GM12801 (cell line): ENCODE measurements around the gene GAL3ST2.

ENCODE experiments used
- TF ChIP-seq, protein P1 (sequence below): IDR thresholded peaks from one replicate; pipeline ENCODE4 v1.5.1; 2011; ENCODE audit warnings: control low read depth; ENCODE audit not compliant: insufficient read length; ENCODE audit errors: extremely low read depth

GAL3ST2 gene

DNA sequence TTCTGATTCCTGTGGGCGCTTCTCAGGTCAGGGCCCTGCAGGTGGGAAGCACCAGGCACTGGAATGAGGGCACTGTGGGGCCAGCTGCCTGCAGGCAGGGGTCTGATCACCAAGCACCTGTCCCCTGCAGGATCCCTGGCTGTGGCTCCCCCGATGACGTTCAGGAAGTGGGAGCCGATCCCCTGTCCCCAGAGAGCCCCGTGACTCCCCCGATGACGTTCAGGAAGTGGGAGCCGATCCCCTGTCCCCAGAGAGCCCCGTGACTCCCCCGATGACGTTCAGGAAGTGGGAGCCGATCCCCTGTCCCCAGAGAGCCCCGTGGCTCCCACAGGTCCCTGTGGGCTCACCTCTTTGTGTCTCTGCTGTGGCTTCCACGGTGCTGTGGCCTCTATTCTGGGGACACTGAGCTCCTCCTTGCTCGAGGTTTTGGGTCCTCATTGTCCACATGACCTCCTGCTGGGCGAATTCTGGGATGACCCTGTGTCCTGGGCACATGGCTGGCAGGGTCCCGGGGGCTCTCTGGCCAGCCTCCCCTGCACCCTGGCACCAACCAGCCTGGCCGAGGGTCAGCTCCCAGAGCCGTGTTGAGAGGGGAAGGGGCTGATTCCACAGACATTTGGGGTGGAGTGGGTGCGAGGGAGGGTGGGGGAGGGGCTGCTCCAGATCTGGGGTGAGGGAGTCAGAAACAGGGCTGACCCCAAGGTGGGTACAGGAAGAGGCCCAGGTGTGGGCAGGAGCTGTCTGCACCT is 37.2 kb downstream of the GAL3ST2 start:
- TF ChIP-seq, protein P1, sequence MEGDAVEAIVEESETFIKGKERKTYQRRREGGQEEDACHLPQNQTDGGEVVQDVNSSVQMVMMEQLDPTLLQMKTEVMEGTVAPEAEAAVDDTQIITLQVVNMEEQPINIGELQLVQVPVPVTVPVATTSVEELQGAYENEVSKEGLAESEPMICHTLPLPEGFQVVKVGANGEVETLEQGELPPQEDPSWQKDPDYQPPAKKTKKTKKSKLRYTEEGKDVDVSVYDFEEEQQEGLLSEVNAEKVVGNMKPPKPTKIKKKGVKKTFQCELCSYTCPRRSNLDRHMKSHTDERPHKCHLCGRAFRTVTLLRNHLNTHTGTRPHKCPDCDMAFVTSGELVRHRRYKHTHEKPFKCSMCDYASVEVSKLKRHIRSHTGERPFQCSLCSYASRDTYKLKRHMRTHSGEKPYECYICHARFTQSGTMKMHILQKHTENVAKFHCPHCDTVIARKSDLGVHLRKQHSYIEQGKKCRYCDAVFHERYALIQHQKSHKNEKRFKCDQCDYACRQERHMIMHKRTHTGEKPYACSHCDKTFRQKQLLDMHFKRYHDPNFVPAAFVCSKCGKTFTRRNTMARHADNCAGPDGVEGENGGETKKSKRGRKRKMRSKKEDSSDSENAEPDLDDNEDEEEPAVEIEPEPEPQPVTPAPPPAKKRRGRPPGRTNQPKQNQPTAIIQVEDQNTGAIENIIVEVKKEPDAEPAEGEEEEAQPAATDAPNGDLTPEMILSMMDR, result no peak

DNA sequence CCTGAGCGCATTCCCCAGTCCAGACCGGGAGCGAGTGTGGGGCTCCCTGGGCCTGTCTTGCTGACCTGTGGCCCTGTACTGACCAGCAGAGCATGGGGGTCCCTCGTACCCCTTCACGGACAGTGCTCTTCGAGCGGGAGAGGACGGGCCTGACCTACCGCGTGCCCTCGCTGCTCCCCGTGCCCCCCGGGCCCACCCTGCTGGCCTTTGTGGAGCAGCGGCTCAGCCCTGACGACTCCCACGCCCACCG is 37.7 kb downstream of the GAL3ST2 start:
- TF ChIP-seq, protein P1, result no peak

DNA sequence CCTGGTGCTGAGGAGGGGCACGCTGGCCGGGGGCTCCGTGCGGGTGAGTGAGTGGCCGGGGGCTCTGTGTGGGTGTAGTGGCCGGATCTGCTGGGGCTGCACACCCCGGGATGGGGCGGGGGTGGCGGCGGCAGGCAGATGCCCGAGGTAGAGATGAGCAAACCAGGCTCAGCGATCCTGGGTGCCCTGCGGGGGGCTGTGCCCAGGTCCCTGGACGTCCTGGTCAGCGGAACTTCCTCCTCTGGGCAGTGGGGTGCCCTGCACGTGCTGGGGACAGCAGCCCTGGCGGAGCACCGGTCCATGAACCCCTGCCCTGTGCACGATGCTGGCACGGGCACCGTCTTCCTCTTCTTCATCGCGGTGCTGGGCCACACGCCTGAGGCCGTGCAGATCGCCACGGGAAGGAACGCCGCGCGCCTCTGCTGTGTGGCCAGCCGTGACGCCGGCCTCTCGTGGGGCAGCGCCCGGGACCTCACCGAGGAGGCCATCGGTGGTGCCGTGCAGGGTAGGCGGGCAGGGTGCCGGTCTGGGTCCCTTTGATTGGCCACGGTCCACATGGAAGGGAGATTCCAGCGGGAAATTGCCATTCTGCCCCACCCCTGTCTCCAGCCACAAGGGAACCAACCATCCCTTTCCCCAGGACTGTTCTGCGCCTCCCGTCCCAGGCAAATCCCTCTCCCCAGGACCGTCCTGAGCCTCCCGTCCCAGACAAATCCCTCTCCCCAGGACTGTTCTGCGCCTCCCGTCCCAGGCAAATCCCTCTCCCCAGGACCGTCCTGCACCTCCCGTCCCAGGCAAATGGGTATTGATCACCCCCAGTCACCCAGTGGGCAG is 38.2 kb downstream of the GAL3ST2 start:
- TF ChIP-seq, protein P1, result no peak

DNA sequence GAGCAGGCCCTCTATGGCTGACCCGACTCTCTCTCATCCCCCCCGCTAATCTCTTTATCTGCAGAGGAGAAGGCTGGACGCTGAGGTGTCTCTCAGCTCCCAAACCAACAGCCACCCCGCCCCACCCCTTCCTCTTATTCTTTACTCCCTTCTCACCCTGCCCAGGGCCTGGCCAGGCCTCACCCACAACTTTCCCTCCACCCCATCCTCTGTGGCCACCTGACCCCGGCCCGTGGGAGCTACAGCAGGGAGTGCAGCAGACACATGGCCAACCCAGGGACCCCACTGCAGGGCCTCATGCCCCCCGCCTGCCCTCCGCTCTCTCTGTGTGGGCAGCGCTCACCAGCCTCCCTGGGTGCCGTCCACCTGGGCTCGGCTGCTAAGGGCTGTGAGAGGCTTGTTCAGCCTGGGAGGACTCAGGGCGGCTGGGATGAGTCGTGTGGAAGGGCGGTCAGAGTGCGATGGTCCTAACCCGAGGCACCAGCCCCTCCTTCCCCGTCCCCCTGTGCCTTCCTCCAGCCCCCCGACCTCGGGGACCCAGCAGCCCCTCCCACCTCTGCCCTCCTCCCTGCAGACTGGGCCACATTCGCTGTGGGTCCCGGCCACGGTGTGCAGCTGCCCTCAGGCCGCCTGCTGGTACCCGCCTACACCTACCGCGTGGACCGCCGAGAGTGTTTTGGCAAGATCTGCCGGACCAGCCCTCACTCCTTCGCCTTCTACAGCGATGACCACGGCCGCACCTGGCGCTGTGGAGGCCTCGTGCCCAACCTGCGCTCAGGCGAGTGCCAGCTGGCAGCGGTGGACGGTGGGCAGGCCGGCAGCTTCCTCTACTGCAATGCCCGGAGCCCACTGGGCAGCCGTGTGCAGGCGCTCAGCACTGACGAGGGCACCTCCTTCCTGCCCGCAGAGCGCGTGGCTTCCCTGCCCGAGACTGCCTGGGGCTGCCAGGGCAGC is 39.1 kb downstream of the GAL3ST2 start:
- TF ChIP-seq, protein P1, result no peak

DNA sequence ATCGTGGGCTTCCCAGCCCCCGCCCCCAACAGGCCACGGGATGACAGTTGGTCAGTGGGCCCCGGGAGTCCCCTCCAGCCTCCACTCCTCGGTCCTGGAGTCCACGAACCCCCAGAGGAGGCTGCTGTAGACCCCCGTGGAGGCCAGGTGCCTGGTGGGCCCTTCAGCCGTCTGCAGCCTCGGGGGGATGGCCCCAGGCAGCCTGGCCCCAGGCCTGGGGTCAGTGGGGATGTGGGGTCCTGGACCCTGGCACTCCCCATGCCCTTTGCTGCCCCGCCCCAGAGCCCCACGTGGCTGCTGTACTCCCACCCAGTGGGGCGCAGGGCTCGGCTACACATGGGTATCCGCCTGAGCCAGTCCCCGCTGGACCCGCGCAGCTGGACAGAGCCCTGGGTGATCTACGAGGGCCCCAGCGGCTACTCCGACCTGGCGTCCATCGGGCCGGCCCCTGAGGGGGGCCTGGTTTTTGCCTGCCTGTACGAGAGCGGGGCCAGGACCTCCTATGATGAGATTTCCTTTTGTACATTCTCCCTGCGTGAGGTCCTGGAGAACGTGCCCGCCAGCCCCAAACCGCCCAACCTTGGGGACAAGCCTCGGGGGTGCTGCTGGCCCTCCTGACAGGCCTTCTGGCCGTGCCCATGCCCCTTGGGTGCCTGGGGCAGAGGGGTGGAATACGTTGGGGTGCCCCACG is 40.0 kb downstream of the GAL3ST2 start:
- TF ChIP-seq, protein P1, result no peak

DNA sequence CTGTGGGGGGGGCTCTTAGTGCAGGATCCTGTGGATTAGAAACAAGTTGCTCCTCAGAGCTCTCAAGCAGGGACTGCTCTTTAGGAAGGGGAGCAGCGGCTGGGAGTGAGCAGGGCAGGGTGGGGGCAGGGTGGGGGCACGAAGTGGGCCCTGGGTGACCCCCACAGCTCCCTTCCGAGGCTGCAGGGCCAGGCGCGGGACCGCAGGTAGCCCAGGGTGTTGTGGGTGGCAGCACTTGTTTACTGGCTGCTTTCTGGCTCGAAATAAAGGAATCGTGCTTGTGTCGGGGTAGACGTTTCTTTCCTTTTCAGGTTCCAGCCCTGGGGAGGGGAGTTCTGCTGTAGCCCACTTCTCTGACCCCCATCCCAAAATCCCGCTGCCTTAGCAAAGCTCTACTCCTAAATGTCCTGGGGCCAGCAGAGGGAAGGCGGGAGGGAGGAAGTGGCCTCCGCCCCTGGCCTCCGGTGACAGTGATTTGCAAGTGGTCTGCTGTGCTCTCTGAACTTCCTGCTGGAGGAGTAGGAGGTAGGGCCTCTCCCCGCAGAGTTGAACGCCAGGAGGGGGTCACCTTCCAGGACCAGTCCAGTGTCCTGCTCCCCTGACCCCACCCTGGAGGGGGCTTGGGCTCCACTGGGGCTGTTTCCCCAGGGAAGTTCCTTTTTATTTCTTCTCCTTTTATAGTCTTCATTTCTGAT is 40.7 kb downstream of the GAL3ST2 start:
- TF ChIP-seq, protein P1, result no peak
